Measurements from ENCODE around the gene ATRNL1.

Gene ATRNL1

DNA sequence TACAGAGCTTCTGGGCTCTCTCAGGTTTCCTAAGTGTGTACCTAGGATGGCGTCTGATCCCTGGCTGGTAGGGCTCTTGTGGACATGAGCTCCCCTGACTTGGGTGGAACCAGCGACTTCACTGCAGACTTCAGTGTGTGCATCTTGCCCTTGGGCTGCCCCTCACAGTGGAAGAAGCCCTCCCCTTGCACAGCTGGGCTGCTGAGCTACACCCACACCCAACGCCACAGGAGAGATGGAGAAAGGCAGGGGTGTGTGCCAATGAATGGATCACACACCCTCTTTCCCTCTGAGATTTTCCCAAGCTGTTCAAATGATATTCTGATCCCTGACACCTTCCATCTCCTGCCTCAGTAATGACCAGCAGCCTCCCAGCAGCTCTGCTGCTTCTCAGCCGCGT, 883.2 kb downstream of the ATRNL1 start:
- no peak for DNase-seq (ENCODE audit: low read depth, low spot score)
- no peak overlapping the region for H3K4me3 ChIP-seq (ENCODE audit: low read length)

GRCh38 chr10:115977855-115978254, 884.7 kb downstream of the ATRNL1 start:
- no peak overlapping the region for H3K4me3 ChIP-seq (ENCODE audit: low read length)
- DNase-seq (ENCODE audit: low read depth, low spot score): no peak

GRCh38 chr10:115979576-115979975, 886.4 kb downstream of the ATRNL1 start:
- no peak for DNase-seq (ENCODE audit: low read depth, low spot score)
- no peak overlapping the region for H3K4me3 ChIP-seq (ENCODE audit: low read length)

- DNase-seq (ENCODE audit: low read depth, low spot score): no peak
- H3K4me3 ChIP-seq (ENCODE audit: low read length): no peak overlapping the region
These were observed 887.3 kb downstream of the ATRNL1 start for GRCh38 chr10:115980470-115980869.

DNA sequence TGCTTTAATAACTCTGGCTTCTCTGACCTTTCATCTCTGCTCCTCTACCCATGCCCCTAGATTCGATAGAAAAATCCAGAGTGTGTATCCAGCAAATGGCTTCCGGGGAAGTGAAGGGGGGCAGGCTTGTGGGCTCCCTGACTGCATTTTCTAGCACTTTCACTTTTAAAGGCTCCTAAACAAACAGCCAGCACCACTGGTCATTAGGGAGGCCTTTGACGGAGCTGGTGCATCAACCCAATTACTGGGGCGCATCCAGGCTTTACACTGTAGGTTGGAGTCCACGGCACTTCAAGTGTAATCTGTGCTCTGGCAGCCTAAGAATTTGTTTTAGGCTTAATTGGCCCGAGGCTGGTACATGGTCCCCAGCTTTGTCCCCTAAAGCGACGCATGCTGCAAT, 887.9 kb downstream of the ATRNL1 start:
- no peak overlapping the region for H3K4me3 ChIP-seq (ENCODE audit: low read length)

GRCh38 chr10:115982076-115982475, 888.9 kb downstream of the ATRNL1 start:
- DNase-seq (ENCODE audit: low read depth, low spot score): no peak

More for the DNA sequence above, 887.9 kb downstream of the ATRNL1 start:
- DNase-seq (ENCODE audit: low read depth, low spot score): no peak

DNA sequence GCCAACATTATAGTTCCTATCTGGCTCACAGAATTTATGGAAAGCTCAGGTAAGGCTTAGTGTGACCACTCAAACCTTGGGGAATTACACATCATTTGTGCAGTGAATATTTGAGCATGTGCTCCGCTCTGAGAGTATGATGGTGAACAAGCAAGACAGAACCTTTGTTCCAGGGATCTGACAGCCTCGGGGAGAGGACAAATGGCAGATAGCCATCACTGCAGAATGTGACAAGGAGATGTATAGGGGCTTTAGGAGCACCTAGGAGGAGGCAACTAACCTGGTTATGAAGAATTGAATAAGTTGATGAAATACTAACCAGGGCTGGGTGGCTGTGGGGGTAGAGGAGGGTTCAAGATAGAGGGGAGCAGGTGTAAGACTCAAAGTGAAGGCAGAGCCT, 889.4 kb downstream of the ATRNL1 start:
- no peak for DNase-seq (ENCODE audit: low read depth, low spot score)
- H3K4me3 ChIP-seq (ENCODE audit: low read length): no peak overlapping the region

More at GRCh38 chr10:115982076-115982475, 888.9 kb downstream of the ATRNL1 start:
- H3K4me3 ChIP-seq (ENCODE audit: low read length): no peak overlapping the region

GRCh38 chr10:115985786-115986185, 892.6 kb downstream of the ATRNL1 start:
- no peak for DNase-seq (ENCODE audit: low read depth, low spot score)
- no peak overlapping the region for H3K4me3 ChIP-seq (ENCODE audit: low read length)

GRCh38 chr10:115988380-115988779, 895.2 kb downstream of the ATRNL1 start:
- H3K4me3 ChIP-seq (ENCODE audit: low read length): no peak overlapping the region
- DNase-seq (ENCODE audit: low read depth, low spot score): no peak

DNA sequence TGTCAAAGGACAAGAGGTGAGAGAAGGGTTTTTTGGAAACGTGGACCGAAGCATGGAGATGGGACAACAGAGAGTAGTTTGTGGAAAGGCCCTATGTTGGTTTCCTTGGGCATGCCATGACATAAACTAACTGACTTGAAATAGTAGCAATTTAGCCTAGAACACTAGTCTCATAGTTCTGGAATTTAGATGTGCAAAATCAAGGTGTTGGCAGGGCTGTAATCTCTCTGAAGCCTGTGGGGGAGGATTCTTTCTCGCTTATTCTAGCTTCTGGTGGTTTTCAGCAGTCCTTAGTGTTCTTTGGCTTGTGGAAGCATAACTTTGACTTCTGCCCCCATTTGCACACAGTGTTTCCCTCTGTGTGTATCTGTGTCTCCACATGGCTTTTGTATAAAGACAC, 896.5 kb downstream of the ATRNL1 start:
- no peak for DNase-seq (ENCODE audit: low read depth, low spot score)
- H3K4me3 ChIP-seq (ENCODE audit: low read length): no peak overlapping the region

GRCh38 chr10:115992236-115992986, 899.2 kb downstream of the ATRNL1 start:
- no peak overlapping the region for H3K4me3 ChIP-seq (ENCODE audit: low read length)
- DNase-seq (ENCODE audit: low read depth, low spot score): no peak

DNA sequence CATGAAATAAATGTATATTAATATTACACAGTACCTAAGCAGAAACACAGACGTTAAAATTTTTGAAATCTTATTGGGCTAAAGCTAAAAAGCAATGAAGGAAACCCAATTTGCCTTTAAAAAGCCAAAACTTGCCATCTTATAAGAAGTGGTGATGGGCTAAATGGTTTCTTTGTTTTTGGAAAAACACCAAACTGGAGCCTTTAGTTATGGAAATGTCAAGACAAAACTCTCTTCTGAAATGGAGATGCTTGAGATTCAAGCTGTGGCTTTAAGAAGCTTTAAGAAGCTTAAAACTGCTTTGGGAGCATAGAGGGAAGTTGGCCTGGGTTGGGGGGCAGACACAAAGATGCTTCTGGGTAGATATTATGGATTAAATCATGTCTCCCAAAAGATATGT, 902.9 kb downstream of the ATRNL1 start:
- no peak for DNase-seq (ENCODE audit: low read depth, low spot score)
- no peak overlapping the region for H3K4me3 ChIP-seq (ENCODE audit: low read length)

- no peak overlapping the region for H3K4me3 ChIP-seq (ENCODE audit: low read length)
- no peak for DNase-seq (ENCODE audit: low read depth, low spot score)
These were observed 905.1 kb downstream of the ATRNL1 start for GRCh38 chr10:115998301-115998700.

All from Jurkat, Clone E6-1 (cell line).